NCI-H345 treated with DMSO at 0.1 percent for 48 hours (cell line): ENCODE measurements around the gene PTPRE.
A peak's percentile ranks its signal among the peaks of the same experiment; 100 is the strongest.

Experiments
- DNase-seq: peaks from one replicate; lab custom pipeline; 2025; ENCODE audit not compliant: unreplicated experiment; lab: John Stamatoyannopoulos, UW

Gene PTPRE

DNA sequence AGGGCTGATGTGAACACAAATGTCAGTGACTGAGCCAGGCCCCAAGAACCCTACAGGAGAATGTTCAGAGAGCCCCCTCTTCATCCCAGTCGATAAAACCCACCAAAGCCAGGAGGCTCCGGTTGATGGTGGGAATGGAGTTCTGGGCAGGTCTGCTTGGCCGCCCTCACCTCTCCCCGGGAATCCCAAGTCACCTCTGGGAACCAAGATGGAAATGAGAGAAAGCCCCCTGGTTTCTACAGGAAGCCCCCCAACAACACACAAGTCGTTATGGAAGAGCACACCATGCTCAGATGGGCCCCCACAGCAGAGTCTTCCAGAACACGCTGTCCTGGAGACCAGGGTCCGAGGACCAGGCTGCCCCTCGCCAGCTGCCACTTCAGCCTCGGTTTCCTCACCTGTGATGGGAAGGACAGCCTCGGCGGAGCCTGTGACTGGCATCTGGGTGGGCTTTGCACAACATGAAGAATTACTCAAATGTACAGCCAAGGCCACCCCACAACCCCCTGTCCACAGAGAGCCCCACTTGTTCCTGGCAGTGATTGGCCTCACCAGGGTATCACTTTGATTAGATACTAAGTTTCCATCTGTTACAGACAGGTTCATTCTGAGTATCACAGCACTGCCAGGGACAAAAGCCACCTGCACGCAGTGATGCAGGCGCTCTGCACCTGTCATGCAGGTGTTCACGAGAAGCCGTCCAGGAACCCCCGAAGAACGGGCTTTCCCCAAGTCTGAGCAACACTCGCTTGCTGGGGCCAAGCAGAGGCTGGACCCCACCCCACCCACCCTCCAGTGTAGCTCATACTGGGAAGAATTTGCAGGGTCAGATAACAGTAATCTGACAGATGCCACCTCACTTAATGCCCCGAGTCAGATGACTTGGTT is 161.7 kb downstream of the PTPRE start:
- no peak for DNase-seq

DNA sequence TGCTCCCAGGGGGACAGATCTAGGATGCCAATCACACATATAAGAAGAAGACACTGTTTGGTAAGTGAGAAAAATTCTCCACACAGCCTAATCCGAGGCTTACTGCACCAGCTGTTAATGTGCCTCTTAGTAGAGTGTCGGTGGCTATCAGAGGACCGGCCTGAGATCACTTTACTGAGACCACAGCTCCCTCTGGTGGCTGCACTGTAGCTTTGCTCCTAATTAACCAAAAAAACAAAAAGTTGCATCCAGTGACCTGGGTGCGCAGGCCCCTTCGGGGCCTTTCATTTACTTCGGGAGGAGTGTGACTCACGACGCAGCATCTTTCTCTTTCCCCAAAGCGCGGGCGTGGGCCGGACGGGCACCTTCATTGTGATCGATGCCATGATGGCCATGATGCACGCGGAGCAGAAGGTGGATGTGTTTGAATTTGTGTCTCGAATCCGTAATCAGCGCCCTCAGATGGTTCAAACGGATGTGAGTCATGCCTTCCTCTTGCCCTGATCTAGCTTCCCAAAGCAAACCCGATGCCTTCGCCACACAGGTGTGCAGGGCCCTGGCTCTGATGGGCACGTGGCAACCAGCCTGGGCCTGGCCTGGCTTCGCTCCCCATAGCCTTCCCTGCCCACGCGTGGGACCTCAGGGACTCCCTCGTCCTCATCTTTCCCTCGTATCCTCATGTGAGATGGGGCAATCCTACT is 162.6 kb downstream of the PTPRE start:
- DNase-seq = peak; percentile 55

DNA sequence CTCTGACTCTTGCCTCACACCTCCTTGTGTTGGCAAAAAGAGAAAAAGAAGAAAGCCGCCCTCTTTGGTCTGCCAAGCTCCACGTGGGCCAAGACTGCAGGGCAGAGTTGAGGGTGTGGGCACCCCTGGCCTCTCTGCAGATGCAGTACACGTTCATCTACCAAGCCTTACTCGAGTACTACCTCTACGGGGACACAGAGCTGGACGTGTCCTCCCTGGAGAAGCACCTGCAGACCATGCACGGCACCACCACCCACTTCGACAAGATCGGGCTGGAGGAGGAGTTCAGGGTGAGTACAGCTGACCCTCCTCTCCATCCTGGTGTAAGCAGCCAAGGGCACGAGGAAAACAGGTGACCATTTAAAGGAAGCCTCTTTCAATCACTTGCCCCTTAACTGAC is 163.3 kb downstream of the PTPRE start:
- no peak for DNase-seq

DNA sequence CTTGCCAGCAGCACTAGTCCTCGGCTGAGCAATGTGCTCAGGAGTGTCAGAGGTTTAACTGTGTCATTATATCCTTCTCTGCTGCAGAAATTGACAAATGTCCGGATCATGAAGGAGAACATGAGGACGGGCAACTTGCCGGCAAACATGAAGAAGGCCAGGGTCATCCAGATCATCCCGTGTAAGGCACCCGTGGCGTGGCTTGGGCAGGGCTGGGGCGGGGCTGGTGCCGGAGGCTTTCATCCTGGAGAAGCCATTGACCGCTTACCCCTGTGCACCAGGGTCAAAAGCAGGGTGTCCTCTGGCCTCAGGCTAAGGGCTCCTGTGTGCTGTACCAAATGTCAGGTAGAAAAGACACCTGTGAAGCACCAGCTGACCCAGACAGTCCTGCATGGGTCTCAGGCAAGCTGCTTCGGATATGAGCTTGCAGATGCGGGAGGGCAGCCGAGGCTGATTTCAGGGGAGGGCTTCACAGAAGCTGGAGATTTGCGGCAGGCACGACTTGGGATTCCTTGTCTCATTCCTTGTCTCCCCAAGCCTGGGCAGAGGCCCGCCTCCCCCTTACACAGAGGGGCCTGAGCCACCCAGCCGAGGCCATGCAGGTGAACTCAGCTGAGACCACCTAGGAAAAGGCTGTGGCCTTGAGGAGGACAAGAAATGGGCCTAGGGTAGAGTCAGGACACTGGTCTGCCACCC is 164.0 kb downstream of the PTPRE start:
- DNase-seq = no peak

DNA sequence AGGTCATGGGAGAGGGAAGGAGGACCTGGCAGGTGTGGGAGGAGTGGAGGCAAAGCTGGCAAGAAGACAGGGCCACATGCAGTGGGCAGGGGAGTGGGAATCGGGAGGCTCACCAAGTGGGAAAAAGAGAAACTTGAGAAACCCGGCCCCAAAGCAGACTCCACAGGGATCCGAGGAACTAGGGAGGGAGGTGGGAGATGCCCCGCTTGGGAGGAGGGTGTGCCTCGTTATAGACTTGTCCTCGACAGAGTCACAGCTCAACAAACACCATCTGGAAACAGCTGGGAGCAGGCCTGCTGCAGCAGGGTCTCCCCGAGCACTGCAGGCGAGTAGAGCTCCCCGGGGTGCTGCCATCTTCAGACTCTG is 164.5 kb downstream of the PTPRE start:
- DNase-seq = no peak

DNA sequence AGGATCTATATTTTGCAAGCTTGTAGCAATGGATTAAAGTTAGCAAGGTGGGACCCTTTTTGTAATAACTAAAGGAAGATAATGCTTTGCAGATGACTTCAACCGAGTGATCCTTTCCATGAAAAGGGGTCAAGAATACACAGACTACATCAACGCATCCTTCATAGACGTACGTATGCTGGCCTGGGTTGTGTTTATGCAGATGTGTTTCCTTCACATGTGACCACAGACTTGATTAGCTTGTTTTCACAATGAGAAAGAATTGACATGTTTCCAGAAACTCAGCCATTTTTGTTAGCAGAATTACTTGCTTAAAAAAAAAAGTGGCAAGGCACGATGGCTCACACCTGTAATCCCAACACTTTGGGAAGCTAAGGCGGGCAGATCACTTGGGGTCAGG is 165.1 kb downstream of the PTPRE start:
- DNase-seq = no peak

DNA sequence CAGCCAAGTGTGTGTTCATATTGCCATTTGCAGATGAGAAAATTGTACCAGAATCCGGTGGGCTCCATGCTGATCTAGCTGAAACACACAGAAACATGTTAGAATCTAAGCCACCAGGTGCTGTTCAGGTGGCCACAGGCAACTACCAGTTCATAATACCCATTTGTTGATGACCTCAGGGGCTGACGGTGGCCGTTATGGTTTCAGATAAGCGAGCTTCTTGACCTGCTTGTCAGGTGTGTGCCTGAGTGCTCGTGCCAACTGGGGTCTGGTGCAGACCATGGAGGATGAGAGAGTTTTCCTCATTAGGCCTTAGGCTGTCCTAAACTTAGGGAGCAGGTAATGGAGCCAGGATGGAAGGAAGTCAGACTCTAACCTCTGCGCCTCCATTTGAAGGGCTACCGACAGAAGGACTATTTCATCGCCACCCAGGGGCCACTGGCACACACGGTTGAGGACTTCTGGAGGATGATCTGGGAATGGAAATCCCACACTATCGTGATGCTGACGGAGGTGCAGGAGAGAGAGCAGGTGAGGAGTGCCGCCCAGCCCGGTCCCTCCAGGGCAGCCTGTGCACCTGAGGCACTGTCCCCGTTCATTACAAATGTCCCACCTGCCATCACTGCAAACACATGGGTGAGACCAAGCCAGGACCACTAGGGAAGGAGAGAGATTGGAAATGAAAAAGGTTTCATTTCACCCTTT is 166.2 kb downstream of the PTPRE start:
- no peak for DNase-seq

DNA sequence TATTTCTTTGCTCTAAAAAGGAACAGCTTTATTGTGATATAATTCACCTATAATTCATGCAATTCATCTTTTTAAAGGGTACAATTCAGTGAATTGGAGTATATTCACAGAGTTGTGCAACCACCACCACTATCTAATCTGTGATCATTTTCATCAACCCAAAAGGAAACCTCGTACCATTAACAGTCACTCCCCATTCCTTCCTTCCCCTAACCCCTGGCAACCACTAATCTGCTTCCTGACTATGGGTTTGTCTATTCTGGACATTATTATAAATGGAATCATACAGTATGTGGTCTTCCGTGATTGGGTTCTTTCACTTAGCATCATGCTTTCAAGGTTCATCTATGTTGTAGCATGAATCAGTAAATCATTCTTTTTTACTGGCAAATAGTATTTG is 167.0 kb downstream of the PTPRE start:
- DNase-seq = no peak

DNA sequence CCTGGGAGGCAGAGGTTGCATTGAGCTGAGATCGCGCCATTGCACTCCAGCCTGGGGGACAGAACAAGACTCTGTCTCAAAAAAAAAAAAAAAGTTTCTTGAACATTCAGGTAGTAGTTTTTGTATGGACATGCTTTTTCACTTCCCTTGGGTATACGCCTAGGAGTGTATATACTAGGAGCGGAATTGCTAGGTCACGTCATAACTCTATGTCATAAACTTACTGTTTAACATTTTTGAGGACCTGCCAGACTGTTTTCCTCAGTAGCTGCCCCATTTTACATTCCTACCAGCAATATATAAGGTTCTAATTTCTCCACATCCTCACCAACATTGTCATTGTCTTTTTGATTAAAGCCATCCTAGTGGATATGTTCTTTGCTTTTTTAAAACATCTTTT is 167.7 kb downstream of the PTPRE start:
- DNase-seq = no peak

DNA sequence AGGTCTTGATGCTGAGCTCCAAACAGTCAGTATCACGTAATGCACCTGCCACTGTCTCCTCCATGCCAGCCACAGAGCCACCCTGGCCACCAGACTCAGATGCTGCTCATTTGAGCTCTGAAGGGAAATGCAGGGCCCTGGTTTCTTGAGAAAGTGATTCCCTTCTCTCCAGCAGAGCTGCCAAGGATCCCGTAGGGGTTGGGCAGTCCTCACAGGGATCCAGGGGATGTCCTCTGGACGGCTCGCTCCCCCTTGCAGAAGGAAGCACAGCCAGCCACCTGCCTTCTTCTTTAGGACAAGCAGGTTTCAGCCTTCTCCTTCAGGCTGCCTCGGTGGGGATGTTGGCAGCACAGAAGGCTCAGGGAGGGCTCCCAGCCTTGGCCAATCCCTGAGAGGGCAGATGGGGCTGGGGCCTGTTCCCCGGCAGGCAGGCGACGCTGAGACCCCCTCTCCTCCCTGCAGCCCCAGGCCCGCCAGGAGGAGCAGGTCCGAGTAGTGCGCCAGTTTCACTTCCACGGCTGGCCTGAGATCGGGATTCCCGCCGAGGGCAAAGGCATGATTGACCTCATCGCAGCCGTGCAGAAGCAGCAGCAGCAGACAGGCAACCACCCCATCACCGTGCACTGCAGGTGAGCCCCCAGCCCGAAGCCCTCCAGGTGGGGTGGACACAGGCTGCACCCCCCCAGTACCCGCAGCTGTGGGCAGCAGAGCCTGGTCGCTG is 170.4 kb downstream of the PTPRE start:
- DNase-seq = no peak

DNA sequence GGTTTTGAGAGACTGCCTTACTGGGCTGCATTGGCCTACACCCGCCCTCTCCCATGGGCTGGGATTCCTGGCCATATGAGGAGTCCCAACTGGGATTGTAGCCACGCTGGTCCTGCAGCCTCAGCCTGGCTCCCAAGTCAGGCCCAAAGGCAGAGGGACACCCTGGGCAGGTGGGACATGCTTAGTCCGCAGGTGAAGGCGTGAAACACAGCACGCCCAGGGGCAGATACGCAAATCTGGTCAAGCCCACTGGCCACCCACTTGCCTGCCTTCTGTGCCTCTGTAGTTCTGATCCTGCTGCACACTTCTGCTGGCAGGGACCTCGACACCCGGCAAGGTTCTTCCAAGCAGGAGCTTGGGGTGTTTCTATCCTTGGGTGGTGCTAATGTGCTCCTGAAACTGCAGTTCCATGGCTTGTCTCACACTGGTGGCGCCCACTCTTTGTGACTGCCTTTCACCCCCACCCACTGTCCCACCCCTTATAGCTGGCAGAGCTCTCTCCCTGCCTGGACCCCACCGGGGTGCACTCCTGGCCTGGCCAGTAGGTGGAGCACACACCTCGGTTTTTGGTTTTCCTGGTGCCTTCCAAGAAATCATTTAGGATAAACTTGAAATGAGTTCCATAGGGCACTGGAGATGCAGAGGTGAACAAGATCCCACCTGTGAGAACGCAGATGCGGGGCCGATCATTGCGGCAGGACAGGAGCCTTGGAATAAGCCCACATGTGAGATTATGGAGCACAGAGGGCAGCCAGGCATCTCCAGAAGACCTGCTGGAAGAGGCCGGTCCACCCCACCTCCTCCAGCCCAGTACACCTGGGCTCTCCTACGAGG is 171.4 kb downstream of the PTPRE start:
- DNase-seq = peak; percentile 2

DNA sequence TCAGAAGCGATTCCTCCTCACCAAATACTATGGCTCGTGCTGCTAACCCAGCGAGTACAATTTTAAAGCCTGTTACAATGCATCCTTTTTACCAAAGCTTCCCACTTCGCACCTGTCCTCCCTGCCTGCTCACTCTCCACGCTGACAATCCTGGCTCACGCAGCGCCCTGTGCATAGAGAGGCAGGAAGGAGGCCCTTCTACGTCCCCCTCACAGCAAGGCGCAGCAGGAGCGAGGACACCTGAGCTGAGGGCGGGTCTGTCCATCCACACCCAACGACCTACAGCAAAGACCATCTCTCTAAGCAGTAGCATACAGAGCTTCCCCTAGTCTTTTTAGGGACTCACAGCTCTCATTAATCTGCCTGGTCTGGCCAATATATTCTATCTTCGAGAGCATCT is 173.3 kb downstream of the PTPRE start:
- DNase-seq = no peak

DNA sequence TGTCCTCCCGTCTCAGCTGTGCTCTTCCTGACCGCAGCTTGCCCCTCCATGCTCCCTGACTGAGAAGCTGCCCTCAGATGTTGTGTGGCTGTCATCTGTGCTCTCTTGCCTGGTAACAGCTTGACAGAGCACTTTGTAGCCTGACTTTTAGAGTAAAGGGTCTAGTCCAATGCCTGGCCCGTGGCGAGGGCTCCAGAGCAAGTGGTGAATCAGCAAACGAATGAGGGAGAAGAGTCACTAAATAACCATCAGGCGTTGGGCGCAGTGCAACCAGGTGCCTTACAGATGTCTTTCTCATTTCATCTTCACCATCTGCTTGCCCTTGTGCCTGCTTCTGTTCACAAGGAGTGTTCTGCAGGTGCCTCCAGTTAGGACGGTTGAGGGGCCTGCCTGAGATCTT is 173.7 kb downstream of the PTPRE start:
- no peak for DNase-seq

DNA sequence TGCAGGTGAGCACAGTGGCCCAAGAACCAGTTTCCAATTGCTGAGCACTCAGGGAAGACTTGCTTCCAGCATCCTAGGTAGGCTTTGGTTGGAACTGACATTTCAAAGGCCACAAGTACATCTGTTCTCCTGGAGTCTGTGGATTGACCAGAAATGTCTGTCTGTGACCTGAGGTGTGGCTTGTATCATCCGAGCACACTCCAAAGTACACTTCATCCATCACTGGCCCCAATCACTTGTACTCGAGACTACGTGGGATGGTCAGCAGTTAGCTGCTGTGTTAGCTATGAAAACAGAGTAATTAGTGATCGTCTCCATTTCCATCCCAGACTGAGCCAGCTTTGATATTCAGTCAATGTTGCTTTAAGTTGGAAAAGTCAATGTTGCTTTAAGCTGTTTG is 174.3 kb downstream of the PTPRE start:
- DNase-seq = no peak

DNA sequence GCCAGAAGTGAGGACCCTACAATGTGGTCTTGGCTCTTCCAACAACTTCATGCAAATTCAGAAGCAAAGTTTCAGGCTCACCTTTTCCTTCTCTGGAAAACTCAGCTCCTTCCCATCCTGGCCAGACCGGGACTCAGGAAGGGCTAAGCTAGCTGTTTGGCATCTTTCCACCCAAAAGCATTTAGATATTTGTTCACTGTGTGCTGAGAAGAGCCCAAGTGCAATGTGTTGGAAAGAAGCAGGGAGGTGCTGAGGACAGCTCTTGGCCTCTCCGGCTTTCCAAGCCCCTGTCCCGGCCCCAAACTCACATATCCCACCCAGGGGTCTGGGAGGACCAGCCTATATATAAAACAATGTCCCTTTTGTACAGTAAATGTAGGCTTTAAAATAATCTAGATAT is 174.8 kb downstream of the PTPRE start:
- no peak for DNase-seq

DNA sequence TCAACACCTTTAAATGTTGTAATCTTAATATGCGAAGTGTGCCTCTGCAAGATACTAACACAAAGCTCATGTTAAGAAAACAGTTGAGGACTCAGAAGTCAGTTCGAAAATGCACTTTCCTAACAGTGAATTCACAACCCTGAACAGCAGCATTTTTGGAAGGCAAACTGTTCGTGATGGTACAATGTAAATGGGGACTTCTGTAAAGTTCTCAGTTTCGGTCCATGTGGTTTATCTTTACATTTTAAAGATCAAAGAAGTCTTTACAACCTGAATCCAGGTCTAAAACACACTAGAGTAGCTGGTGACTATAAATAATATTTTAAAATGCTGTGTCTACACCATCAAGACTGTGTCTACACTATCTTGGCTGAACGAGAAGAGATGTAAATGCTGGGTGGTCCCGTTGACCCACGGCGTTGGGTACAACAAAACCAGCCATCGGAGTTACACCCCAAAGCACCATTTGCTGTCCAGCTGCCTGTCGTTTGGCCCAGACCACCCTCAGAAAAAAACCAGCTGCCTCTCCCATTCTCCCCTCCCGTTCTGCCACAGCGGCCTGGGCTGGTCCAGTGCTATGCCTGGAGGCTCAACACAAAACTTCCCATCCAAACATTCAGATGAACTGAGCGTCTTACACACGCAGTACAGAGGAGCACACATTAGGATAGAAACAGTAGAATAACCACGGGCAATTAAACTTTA is 176.4 kb downstream of the PTPRE start:
- DNase-seq = no peak

DNA sequence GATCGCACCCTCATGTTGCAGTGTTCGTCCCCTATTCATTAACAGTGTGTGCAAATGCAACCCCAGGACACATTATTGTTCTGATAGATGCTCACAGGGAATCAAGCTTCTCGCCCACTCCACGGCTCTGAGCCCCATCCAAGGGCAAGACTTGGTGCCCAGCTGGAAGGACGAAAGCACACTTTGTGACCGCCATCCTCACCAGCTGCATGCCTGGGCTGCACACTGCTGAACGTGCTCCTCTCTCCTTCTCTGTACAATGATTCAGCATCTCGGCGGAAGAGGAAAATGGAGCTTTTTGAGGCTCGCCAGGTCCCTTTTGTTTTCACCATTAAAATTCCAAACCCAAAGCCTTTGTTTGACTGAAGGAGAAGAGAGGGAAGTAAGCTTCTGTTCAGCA is 177.5 kb downstream of the PTPRE start:
- no peak for DNase-seq

DNA sequence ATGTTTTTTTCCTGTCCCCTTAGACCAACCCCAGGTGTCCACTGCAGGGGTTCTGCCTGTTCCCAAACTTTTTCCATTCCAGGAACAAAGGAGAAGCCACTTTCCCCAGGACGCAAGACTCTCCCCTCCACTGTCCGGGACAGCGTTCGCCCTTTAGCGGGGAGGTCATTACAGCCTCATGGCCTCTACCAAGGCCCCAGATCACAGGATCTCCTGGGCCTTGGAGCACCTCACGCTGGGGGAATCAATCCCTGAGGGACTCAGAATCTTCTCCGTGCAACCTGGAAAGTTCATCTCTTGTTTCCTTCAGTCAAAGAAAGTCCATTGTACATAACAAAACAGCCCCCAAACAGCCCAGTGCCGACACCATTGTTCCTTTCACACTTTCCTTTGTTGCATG is 178.1 kb downstream of the PTPRE start:
- no peak for DNase-seq
